IPS-18c (cell line): ENCODE results near the gene ZNF536.

Source experiments
- H3K4me3 ChIP-seq: 2 replicates; pipeline ENCODE4 v1.7.0; 2013; ENCODE audit warnings: low read depth, mild to moderate bottlenecking, low read length, moderate library complexity; ENCODE audit not compliant: insufficient read depth
- H3K9me3 ChIP-seq: one replicate; pipeline ENCODE4 v1.6.1; 2013; ENCODE audit warnings: mild to moderate bottlenecking, low read length, moderate library complexity; ENCODE audit not compliant: control insufficient read depth, insufficient read depth

The ZNF536 gene

DNA sequence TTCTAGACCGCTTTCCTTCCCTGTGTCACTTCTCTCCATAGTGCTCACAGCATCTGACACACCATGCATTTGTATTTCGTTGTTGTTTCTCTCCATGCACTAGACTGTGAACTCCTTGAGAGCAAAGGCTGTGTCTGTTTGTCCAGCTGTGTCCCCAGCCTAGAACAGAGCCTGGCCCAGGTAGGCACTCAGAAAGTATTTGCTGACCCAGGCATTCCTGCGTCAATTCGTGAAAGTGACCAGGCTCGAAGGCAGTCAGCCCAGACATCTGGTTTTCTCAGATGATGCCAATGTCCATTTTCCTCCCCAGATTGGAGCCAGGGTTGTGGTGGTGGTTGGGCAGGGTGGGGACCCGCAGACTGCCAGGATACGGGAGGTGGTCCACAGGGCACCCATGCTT is 164.8 kb downstream of the ZNF536 start:
- Histone ChIP-seq H3K4me3 (no peak overlapping the region), H3K9me3 (peaks cover 2% of the 10 kb centered on the region)

DNA sequence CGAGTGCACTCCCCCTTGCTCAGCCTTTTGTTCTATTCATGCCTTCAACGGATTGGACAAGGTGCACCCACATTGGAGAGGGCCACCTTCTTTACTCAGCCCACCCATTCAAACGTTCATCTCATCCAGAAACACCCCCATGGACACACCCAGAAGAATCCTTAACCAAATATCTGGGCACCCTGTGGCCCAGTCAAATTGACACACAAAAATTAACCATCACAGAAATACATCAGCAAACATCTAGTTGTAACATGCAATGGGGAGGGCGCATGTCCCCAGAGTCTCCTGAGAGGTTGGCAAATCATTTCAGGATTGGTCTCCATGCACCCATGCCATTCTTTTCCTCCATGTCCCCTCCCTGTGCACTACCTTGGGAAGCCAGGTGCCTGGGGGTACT is 167.1 kb downstream of the ZNF536 start:
- H3K4me3 ChIP-seq, result no peak overlapping the region
- peaks cover 2% of the 10 kb centered on the region for H3K9me3 ChIP-seq

DNA sequence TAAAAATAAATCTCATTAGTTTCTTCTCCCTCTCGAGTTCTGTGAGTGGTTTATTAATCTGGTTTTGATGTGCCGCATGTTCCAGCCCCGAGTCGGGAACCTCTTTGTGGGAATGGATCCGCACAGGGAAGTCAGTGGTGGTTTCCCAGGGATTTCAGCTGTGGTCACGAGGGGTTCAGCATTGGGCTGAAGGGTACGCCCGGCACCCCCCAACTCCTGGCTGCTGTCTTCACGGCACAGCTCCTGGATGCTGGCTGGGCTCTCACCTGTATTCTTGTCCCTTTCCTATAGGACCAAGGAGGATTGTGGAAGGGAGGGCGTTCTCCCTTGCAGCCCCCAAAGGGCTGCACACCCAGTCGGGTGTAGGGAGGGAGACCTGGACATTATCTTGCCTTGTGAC is 167.8 kb downstream of the ZNF536 start:
- Histone ChIP-seq H3K9me3 (peaks cover 2% of the 10 kb centered on the region), H3K4me3 (no peak overlapping the region)

DNA sequence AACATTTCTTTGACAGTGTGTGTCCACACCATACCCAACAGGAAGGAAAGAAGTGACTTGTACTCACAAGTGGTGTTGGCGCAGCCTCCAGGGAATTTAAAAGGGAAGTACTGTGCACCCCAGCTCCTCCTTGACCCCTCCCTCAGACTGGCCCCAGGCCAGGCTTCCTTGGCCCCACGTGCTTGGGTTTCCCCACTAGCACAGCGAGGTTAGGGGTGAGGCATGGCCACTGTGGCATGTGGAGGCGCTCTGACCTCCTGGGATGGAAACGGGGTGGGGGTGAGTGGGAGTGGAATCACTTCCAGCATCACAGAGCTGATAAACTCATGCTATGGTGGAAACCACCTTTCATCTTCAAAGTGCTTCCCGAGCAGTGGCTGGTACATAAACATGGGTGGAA is 168.6 kb downstream of the ZNF536 start:
- Histone ChIP-seq H3K4me3 (no peak overlapping the region), H3K9me3 (peaks cover 2% of the 10 kb centered on the region)

DNA sequence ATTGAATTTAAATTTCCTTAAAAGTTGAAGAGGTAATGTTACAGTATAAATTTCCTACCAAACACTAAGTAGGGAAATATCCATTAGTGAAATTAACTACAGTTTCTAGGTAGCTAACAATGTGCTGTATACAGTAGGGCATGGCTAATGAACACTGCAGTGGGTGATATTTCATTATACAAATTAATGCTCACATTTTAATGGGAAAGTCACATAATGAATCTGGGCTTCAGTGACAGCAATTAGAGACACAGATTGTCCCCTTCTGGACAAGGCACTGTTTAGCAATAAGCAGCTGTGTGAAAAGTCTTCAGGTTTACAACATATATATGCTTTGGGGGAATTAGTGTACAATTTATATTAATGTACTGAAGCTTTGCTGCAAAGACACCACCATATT is 169.4 kb downstream of the ZNF536 start:
- Histone ChIP-seq H3K9me3 (peaks cover 2% of the 10 kb centered on the region), H3K4me3 (no peak overlapping the region)

DNA sequence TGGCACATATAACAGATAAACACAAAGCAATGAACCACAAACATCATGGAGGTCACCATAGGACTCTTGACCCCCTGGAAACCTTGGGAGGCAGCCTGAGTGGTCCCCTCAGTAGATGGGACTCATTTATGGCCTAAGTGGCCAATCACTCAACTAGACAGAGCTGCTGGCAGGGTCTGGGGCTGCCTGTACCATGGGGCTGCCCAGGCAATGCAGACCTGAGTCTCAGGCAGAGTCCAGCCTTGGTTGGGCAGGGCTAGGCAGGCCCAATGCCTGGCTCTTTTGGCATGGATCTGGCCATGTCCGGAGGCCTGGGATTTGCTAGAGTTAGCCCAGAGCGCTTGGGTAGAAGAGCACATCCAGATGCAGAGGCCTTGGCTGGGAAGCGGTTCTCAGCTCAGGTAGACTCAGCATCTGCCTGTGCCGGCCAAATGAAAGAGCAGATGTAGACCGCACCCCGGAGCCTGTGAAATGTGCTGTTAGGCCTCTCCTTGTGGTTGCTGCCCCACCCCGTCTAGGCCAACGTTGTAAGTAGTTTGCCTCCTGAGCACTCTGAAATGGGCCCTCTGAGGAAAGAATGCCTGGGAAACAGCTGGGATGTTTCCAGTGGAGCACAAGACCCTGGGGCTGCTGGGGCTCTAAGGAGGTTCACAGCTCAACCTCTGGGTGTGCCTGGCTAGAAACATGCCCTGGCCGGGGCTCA is 171.2 kb downstream of the ZNF536 start:
- peaks cover 2% of the 10 kb centered on the region for H3K9me3 ChIP-seq
- H3K4me3 ChIP-seq, result no peak overlapping the region

DNA sequence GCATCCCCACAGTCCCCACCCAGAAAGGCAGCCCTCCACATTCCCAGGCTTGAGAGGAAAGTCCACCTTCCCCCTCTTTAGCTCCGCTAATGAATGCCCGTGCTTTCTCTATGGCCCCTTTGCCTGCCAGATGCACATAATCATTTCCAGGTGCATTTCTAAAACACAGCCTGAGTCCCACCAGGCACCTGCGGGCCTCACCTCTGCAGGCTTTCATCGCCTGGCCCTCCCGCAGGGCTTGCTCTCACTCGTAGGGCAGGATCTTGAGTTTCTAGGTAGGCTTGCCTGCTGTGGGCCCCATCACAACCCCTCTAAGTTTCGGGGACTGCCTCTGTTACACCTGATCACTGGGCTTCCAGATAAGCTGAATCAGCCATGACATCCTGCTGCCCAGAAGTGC is 173.6 kb downstream of the ZNF536 start:
- no peak overlapping the region for H3K4me3 ChIP-seq
- no peaks in the 10 kb centered on the region for H3K9me3 ChIP-seq

DNA sequence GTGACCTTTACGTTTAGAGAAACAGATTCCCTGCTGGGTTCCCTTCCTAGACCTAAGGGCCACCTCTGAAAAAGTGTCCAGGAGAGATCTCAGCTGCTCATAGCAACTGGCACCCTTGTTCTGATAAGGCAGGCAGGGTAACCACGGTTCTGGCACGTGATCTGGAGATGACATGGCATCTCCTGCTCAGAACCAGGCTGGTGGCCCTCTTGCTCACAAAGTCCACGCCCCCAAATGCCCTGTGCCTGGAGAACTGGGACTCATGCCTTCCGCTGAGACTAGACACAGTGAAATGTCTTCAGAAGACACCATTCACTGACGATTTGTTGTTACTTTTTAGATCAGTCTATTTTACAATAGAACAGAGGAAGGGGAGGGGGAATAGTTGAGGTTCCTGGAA is 174.1 kb downstream of the ZNF536 start:
- Histone ChIP-seq H3K4me3 (no peak overlapping the region), H3K9me3 (no peaks in the 10 kb centered on the region)

DNA sequence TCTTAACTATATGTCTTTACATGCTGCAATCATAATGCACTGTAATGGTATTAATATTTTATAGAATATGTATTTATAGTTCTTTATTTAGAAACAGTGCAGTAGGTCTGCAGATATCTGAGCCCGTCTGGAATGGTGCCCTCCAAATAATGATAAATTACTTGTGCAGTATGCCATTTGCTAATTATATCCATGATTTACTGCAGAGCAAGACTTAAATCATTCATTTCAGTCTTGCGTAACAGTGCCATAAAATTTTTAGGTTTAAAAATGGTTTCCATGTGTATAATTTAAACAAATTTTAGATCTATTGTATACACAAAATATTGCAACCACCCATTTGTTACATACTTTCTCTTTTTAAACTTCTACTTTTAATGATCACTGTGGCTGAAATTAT is 175.1 kb downstream of the ZNF536 start:
- Histone ChIP-seq H3K9me3 (no peaks in the 10 kb centered on the region), H3K4me3 (no peak overlapping the region)

DNA sequence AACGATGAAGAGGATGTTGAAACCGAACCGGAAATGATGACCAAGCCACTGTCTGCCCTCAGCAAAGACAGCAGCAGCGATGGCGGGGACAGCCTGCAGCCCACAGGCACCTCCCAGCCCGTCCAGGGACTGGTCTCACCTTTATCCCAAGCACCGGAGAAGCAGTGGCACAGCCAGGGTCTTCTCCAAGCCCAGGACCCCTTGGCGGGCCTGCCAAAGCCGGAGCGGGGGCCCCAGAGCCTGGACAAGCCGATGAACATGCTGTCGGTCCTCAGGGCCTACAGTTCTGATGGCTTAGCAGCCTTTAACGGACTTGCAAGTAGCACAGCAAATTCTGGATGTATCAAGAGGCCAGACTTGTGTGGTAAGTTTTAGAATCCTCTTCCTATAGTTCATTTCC is 177.0 kb downstream of the ZNF536 start:
- Histone ChIP-seq H3K4me3 (no peak overlapping the region), H3K9me3 (no peaks in the 10 kb centered on the region)

DNA sequence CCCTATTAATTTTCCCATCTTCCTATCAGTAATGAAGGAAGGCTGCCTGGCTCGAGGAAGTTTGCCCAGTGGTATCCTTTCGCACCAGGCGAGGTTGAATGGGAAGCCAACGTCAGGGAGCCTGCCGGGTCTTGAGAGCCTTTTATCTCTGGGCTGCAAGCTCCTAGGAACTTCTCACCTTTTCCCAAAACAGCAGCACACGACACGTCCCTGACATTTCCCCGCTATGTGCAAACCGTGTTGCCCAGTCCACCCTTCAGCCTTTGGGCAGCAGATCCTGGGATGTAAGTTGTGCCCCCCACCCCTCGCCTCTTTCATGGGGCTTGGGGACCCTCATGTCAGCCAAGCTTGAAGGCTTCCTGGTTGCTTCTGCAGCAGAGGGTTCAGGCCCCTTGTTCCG is 179.1 kb downstream of the ZNF536 start:
- no peaks in the 10 kb centered on the region for H3K9me3 ChIP-seq
- H3K4me3 ChIP-seq, result no peak overlapping the region

DNA sequence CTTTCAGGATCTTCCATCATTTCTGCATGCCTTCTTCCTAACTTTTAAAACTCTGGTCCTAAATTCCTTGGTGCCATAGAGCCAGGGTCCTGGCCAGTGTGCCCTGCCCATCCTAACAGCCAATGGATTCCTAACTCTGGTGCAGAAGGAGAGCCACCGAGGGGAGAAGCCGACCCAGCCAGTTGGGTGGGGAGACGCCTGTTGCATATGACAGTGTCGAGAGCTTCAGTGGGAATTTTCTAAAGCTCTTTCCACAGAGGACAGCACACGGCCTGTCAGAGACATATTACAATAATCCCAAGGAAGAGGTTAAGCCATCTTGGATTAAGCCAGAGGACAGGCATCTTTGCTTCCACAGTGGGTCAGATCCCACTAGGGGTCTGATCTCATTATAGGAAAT is 180.4 kb downstream of the ZNF536 start:
- no peaks in the 10 kb centered on the region for H3K9me3 ChIP-seq
- H3K4me3 ChIP-seq, result no peak overlapping the region

DNA sequence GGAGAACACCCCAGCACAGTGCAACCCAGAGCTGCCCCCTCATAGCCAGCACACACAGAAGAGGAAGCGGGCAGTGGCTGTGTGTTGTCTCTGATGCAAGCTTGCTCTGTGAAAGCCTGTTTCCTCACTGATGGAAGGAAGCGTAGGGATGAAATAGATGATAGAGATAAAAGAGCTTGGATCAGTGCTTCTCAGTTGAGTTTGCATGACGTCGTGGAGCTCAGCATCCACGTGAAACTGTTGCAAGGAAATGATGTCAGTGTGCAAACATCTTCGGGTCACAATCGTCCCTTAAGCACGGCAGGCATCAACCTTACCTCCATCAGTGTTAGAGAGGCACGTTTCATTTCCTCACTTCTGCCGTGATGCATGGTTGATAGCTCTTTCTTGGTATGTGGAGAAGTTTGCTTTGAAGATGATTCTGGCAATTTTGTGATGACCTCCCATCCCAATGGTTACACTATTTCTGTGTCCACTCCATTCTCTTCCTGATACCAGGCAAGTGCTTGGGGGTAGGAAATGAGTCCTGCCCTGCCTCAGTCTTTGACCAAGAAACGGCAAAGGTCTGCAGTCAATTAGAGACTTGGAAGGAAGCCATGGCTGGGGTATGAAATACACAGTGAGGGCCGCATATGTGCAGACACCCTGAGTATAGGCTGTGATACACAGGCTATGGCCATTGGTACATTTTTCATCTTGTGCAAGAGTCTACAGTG is 183.0 kb downstream of the ZNF536 start:
- Histone ChIP-seq H3K4me3 (no peak overlapping the region), H3K9me3 (no peaks in the 10 kb centered on the region)

DNA sequence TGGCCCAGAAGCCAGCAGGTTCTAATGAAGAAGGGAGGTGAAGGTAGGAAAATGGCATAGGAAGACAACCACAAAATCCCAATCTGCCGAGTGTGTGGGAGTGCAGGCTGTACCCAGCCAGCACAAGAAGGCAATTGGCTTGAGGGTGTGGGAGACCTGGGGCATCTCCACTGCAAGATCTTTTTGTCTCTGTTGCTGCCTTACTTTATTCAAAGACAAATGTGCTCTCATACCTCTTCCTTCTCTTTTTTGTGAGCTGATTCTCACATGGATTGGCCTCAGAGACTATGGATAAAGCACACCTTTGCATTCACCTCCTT is 183.6 kb downstream of the ZNF536 start:
- no peak overlapping the region for H3K4me3 ChIP-seq

DNA sequence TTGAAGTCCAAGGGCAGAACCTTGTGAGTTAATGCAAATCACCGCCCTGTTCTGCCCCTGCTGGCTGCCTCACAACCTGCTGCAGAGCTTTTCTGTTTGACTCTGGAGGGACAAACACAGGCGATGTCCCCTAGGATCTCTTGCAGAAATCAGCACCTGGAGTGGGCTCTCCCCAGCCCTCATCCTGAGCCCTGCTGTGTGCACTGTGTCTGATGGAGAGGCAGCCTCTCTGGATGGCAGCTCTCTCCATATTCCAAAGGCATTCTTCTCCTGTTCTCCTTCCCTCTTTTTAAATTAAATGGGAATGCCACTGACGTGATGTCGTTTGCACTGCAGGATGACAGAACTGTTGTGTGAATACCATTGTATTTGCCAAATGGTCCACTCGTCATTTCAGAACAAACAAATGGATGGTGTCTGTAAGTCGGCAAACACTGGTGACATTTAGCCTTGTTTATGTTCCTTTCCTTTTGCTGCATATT is 184.1 kb downstream of the ZNF536 start:
- H3K4me3 ChIP-seq, result no peak overlapping the region
- no peaks in the 10 kb centered on the region for H3K9me3 ChIP-seq

More for the DNA sequence above, 183.6 kb downstream of the ZNF536 start:
- no peaks in the 10 kb centered on the region for H3K9me3 ChIP-seq

DNA sequence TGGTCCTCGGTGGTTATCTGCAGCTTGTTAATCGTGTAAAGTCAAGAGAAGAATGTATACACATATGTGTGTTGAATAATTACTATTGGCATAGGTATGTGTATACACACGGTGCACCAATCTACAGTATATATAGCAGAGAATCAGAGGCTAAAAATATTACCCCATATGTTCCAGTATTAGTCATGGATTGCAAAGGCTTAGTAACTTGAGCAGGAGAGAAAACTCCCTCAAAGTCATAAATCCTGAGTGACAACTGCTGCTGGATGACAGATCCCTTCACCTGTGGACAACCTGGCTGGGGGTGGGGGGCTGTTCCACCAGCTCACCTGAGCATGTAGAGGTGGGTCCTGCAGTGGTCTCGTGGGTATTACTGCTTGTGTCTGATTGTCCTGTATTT is 185.0 kb downstream of the ZNF536 start:
- H3K9me3 ChIP-seq, result no peaks in the 10 kb centered on the region
- H3K4me3 ChIP-seq, result no peak overlapping the region

DNA sequence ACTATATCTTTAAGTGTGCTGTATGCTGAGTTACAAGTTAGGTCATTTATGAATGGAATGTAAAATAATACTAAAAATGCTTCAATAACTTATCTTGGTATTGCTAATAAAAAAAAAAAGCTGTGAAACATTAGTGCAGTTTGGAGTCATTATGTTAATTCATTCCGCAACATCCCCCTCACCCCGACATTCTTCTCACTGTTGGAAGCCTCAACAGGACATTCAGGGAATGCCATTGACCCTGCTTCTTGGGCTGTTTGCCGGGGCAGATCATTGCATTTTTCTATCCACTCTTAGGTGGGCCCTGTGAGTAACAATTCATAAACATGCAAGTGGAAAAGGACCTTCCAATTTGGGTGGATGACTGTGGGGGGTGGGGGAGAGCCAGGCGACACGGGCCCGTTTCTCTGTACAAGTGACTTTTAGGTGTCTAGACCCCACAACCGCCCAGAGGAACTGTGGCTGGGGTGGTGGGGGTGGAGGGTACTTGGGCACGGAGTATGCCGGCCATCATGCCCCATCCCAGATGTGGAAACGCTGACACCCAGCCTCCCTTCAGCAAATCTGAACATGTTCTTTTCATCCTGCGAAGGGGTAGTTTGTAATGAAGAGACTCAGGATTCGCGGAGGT is 185.9 kb downstream of the ZNF536 start:
- Histone ChIP-seq H3K9me3 (no peaks in the 10 kb centered on the region), H3K4me3 (no peak overlapping the region)

DNA sequence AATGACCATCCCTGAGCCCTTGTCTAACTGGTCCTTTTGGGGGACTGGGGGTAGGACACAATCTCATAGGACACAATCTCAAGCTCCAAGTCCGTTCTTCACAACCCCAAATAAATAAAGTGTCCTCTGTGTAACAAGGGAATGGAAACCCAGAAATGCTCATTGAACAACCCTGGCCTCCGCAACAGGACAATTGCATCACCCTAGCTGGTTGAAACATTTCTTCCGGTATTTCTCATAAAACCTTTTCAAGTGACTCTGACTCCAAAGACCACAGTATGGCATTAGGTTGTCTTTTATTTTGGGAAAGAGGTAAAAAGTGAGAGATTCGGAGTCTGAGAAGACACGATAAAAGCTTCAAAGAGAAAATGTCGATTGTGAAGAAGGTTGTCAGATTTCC is 186.6 kb downstream of the ZNF536 start:
- Histone ChIP-seq H3K4me3 (no peak overlapping the region), H3K9me3 (no peaks in the 10 kb centered on the region)
